ENCODE data around the gene SFT2D2.

The SFT2D2 gene

GRCh38 chr1:168223681-168224540 is 1.9 kb upstream of the SFT2D2 start:
- peaks cover 10% of the 10 kb centered on the region for H3K4me1 ChIP-seq (ENCODE audit: insufficient read depth, low read length)
- no peak overlapping the region for H3K4me3 ChIP-seq (ENCODE audit: low read length)
- H3K9ac ChIP-seq (ENCODE audit: low read depth, low read length): no peak overlapping the region
- no peaks in the 10 kb centered on the region for H3K36me3 ChIP-seq (ENCODE audit: insufficient read depth, low read length)
- peaks cover 8% of the 10 kb centered on the region; the same call in 1 of the 2 replicates for H3K9me3 ChIP-seq (ENCODE audit: insufficient read depth, low read depth, low read length)
- H3K27ac ChIP-seq (ENCODE audit: low read depth, low read length): no peak overlapping the region
- H3K27me3 ChIP-seq (ENCODE audit: insufficient read depth, low read length): no peaks in the 10 kb centered on the region

- Histone ChIP-seq H3K9me3 (ENCODE audit: insufficient read depth, low read depth, low read length) (peaks cover 8% of the 10 kb centered on the region; the same call in 1 of the 2 replicates), H3K36me3 (ENCODE audit: insufficient read depth, low read length) (no peaks in the 10 kb centered on the region), H3K9ac (ENCODE audit: low read depth, low read length) (no peak overlapping the region; the same call in 1 of the 2 replicates), H3K4me1 (ENCODE audit: insufficient read depth, low read length) (peaks cover 8% of the 10 kb centered on the region; the same call in 1 of the 2 replicates), H3K27me3 (ENCODE audit: insufficient read depth, low read length) (no peaks in the 10 kb centered on the region), H3K4me3 (ENCODE audit: low read length) (peak overlapping the region; percentile 94; the same call in 1 of the 2 replicates), H3K27ac (ENCODE audit: low read depth, low read length) (no peak overlapping the region)
- WGBS: 98% methylated on average over 3 of the region's 3 CpGs
These were observed 813 bp upstream of the SFT2D2 start for GRCh38 chr1:168224991-168225390.

GRCh38 chr1:168227620-168228019 is 1.8 kb downstream of the SFT2D2 start:
- peaks cover 8% of the 10 kb centered on the region; the same call in 1 of the 2 replicates for H3K4me1 ChIP-seq (ENCODE audit: insufficient read depth, low read length)
- 73% methylated on average over 7 of the region's 7 CpGs for WGBS
- peaks cover 8% of the 10 kb centered on the region; the same call in 1 of the 2 replicates for H3K9me3 ChIP-seq (ENCODE audit: insufficient read depth, low read depth, low read length)
- H3K36me3 ChIP-seq (ENCODE audit: insufficient read depth, low read length): peaks cover 8% of the 10 kb centered on the region
- no peak overlapping the region for H3K9ac ChIP-seq (ENCODE audit: low read depth, low read length)
- no peak overlapping the region for H3K27ac ChIP-seq (ENCODE audit: low read depth, low read length)
- H3K27me3 ChIP-seq (ENCODE audit: insufficient read depth, low read length): no peaks in the 10 kb centered on the region
- H3K4me3 ChIP-seq (ENCODE audit: low read length): no peak overlapping the region

- Histone ChIP-seq H3K36me3 (ENCODE audit: insufficient read depth, low read length) (peaks cover 27% of the 10 kb centered on the region), H3K27ac (ENCODE audit: low read depth, low read length) (no peak overlapping the region)
- 94% methylated on average over 4 of the region's 4 CpGs for WGBS
These were observed 4.1 kb downstream of the SFT2D2 start for GRCh38 chr1:168229893-168230292.

GRCh38 chr1:168230709-168231108 is 4.9 kb downstream of the SFT2D2 start:
- no peak overlapping the region for H3K9ac ChIP-seq (ENCODE audit: low read depth, low read length)
- H3K27ac ChIP-seq (ENCODE audit: low read depth, low read length): no peak overlapping the region
- 99% methylated on average over 3 of the region's 3 CpGs for WGBS
- peaks cover 8% of the 10 kb centered on the region; the same call in 1 of the 2 replicates for H3K4me1 ChIP-seq (ENCODE audit: insufficient read depth, low read length)
- no peaks in the 10 kb centered on the region for H3K9me3 ChIP-seq (ENCODE audit: insufficient read depth, low read depth, low read length)
- no peaks in the 10 kb centered on the region for H3K27me3 ChIP-seq (ENCODE audit: insufficient read depth, low read length)
- peaks cover 33% of the 10 kb centered on the region for H3K36me3 ChIP-seq (ENCODE audit: insufficient read depth, low read length)
- no peak overlapping the region for H3K4me3 ChIP-seq (ENCODE audit: low read length)

More at GRCh38 chr1:168229893-168230292, 4.1 kb downstream of the SFT2D2 start:
- H3K4me1 ChIP-seq (ENCODE audit: insufficient read depth, low read length): peaks cover 8% of the 10 kb centered on the region; the same call in 1 of the 2 replicates
- H3K27me3 ChIP-seq (ENCODE audit: insufficient read depth, low read length): no peaks in the 10 kb centered on the region
- H3K9me3 ChIP-seq (ENCODE audit: insufficient read depth, low read depth, low read length): no peaks in the 10 kb centered on the region
- no peak overlapping the region for H3K9ac ChIP-seq (ENCODE audit: low read depth, low read length)
- H3K4me3 ChIP-seq (ENCODE audit: low read length): no peak overlapping the region

GRCh38 chr1:168234846-168235547 is 9.2 kb downstream of the SFT2D2 start:
- H3K4me3 ChIP-seq (ENCODE audit: low read length): no peak overlapping the region
- no peak overlapping the region for H3K27ac ChIP-seq (ENCODE audit: low read depth, low read length)
- H3K4me1 ChIP-seq (ENCODE audit: insufficient read depth, low read length): no peaks in the 10 kb centered on the region
- no peaks in the 10 kb centered on the region for H3K9me3 ChIP-seq (ENCODE audit: insufficient read depth, low read depth, low read length)
- H3K36me3 ChIP-seq (ENCODE audit: insufficient read depth, low read length): peaks cover 68% of the 10 kb centered on the region
- 90% methylated on average over 7 of the region's 8 CpGs for WGBS
- no peak overlapping the region for H3K9ac ChIP-seq (ENCODE audit: low read depth, low read length)
- no peaks in the 10 kb centered on the region for H3K27me3 ChIP-seq (ENCODE audit: insufficient read depth, low read length)

- H3K36me3 ChIP-seq (ENCODE audit: insufficient read depth, low read length): peaks cover 72% of the 10 kb centered on the region
- no peak overlapping the region for H3K27ac ChIP-seq (ENCODE audit: low read depth, low read length)
- H3K4me3 ChIP-seq (ENCODE audit: low read length): no peak overlapping the region
These were observed 9.7 kb downstream of the SFT2D2 start for GRCh38 chr1:168235548-168235885.

GRCh38 chr1:168235937-168236336 is 10.1 kb downstream of the SFT2D2 start:
- 88% methylated on average over 3 of the region's 3 CpGs for WGBS
- Histone ChIP-seq H3K4me3 (ENCODE audit: low read length) (no peak overlapping the region), H3K27ac (ENCODE audit: low read depth, low read length) (no peak overlapping the region), H3K9ac (ENCODE audit: low read depth, low read length) (no peak overlapping the region), H3K9me3 (ENCODE audit: insufficient read depth, low read depth, low read length) (no peaks in the 10 kb centered on the region), H3K4me1 (ENCODE audit: insufficient read depth, low read length) (no peaks in the 10 kb centered on the region), H3K36me3 (ENCODE audit: insufficient read depth, low read length) (peaks cover 75% of the 10 kb centered on the region), H3K27me3 (ENCODE audit: insufficient read depth, low read length) (no peaks in the 10 kb centered on the region)

More at GRCh38 chr1:168235548-168235885, 9.7 kb downstream of the SFT2D2 start:
- Histone ChIP-seq H3K4me1 (ENCODE audit: insufficient read depth, low read length) (no peaks in the 10 kb centered on the region), H3K9ac (ENCODE audit: low read depth, low read length) (no peak overlapping the region), H3K9me3 (ENCODE audit: insufficient read depth, low read depth, low read length) (no peaks in the 10 kb centered on the region), H3K27me3 (ENCODE audit: insufficient read depth, low read length) (no peaks in the 10 kb centered on the region)

GRCh38 chr1:168236836-168237611 is 11.2 kb downstream of the SFT2D2 start:
- Histone ChIP-seq H3K9me3 (ENCODE audit: insufficient read depth, low read depth, low read length) (no peaks in the 10 kb centered on the region), H3K4me1 (ENCODE audit: insufficient read depth, low read length) (no peaks in the 10 kb centered on the region), H3K9ac (ENCODE audit: low read depth, low read length) (no peak overlapping the region), H3K27me3 (ENCODE audit: insufficient read depth, low read length) (no peaks in the 10 kb centered on the region), H3K36me3 (ENCODE audit: insufficient read depth, low read length) (peaks cover 76% of the 10 kb centered on the region), H3K27ac (ENCODE audit: low read depth, low read length) (no peak overlapping the region), H3K4me3 (ENCODE audit: low read length) (no peak overlapping the region)
- WGBS: 93% methylated on average over 7 of the region's 7 CpGs

GRCh38 chr1:168243198-168243597 is 17.4 kb downstream of the SFT2D2 start:
- Histone ChIP-seq H3K36me3 (ENCODE audit: insufficient read depth, low read length) (peaks cover 59% of the 10 kb centered on the region), H3K27me3 (ENCODE audit: insufficient read depth, low read length) (no peaks in the 10 kb centered on the region), H3K4me3 (ENCODE audit: low read length) (no peak overlapping the region), H3K4me1 (ENCODE audit: insufficient read depth, low read length) (no peaks in the 10 kb centered on the region), H3K9ac (ENCODE audit: low read depth, low read length) (no peak overlapping the region), H3K27ac (ENCODE audit: low read depth, low read length) (no peak overlapping the region), H3K9me3 (ENCODE audit: insufficient read depth, low read depth, low read length) (no peaks in the 10 kb centered on the region)
- WGBS: 80% methylated on average over 2 of the region's 2 CpGs

Measured in HUES64 (cell line).